Ishikawa (cell line): Measurements from ENCODE around the gene SPTAN1.

Experiments
- CEBPB ChIP-seq: IDR thresholded peaks from 2 replicates; pipeline ENCODE4 v1.6.1; 2012
- CREB1 ChIP-seq: IDR thresholded peaks from 2 replicates; pipeline ENCODE4 v1.6.1; 2012; ENCODE audit warnings: low read depth
- EGR1 ChIP-seq: IDR thresholded peaks from 2 replicates; pipeline ENCODE4 v1.6.1; 2012
- EP300 ChIP-seq: IDR thresholded peaks from 2 replicates; pipeline ENCODE4 v1.6.1; 2012; ENCODE audit warnings: borderline replicate concordance
- FOXM1 ChIP-seq: IDR thresholded peaks from 2 replicates; pipeline ENCODE4 v1.6.1; 2012; ENCODE audit warnings: low read depth, borderline replicate concordance
- MAX ChIP-seq: IDR thresholded peaks from 2 replicates; pipeline ENCODE4 v1.6.1; 2012
- NFIC ChIP-seq: IDR thresholded peaks from 2 replicates; pipeline ENCODE4 v1.6.1; 2012
- RAD21 ChIP-seq: IDR thresholded peaks from 2 replicates; pipeline ENCODE4 v1.6.1; 2012; ENCODE audit warnings: low read depth
- REST ChIP-seq: IDR thresholded peaks from 2 replicates; pipeline ENCODE4 v1.6.1; 2012; ENCODE audit warnings: low read depth, mild to moderate bottlenecking
- TAF1 ChIP-seq: IDR thresholded peaks from 2 replicates; pipeline ENCODE4 v1.6.1; 2012; ENCODE audit warnings: low read depth, mild to moderate bottlenecking
- TCF12 ChIP-seq: IDR thresholded peaks from 2 replicates; pipeline ENCODE4 v1.6.1; 2012; ENCODE audit warnings: low read depth
- TEAD4 ChIP-seq: IDR thresholded peaks from 2 replicates; pipeline ENCODE4 v1.6.1; 2012
- YY1 ChIP-seq: IDR thresholded peaks from 2 replicates; pipeline ENCODE4 v1.6.1; 2012; ENCODE audit warnings: low read depth
- ZBTB7A ChIP-seq: IDR thresholded peaks from 2 replicates; pipeline ENCODE4 v1.6.1; 2012; ENCODE audit warnings: low read depth
- TF ChIP-seq, protein P1 (sequence below): IDR thresholded peaks from 2 replicates; pipeline ENCODE4 v1.6.1; 2012

The SPTAN1 gene

GRCh38 chr9:128657344-128657704 lies 104.9 kb downstream of the SPTAN1 start:
- TF ChIP-seq CEBPB (no peak), FOXM1 (no peak), MAX (no peak), REST (no peak), ZBTB7A (no peak), YY1 (no peak), EGR1 (no peak), TAF1 (no peak), TEAD4 (no peak), EP300 (no peak)
- TF ChIP-seq, protein P1, sequence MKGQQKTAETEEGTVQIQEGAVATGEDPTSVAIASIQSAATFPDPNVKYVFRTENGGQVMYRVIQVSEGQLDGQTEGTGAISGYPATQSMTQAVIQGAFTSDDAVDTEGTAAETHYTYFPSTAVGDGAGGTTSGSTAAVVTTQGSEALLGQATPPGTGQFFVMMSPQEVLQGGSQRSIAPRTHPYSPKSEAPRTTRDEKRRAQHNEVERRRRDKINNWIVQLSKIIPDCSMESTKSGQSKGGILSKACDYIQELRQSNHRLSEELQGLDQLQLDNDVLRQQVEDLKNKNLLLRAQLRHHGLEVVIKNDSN = no peak

DNA sequence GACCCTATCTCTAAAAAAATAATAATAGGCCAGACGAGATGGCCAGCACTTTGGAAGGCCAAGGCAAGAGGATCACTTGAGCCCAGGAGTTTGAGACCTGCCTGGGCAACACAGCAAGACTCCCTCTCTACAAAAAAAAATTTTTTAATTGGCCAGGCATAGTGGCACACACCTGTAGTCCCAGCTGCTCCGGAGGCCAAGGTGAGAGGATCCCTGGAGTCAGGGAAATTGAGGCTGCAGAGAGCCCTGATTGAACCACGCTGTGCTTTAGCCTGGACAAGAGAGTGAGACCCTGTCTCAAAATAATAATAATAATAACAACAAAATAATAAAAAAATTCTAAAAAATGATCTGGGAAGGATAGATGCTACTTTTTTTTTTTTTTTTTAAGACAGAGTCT lies 105.4 kb downstream of the SPTAN1 start:
- TF ChIP-seq, protein P1 = no peak

DNA sequence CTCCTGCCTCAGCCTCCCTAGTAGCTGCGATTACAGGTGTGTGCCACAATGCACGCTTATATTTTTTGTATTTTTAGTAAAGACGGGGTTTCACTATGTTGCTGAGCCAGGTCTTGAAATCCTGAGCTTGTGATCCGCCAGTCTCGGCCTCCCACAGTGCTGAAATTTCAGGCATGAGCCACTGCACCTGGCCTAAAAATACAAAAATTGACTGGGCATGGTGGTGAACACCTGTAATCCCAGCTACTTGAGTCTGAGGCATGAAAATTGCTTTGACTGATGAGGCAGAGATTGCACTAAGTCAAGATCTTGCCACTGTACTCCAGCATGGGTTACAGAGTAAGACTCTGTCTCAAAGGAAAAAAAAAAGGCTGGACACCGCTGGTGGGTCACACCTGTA lies 117.4 kb downstream of the SPTAN1 start:
- TF ChIP-seq TCF12 (no peak), RAD21 (no peak), YY1 (no peak), TAF1 (no peak), CEBPB (no peak), NFIC (no peak), EGR1 (no peak), REST (no peak), ZBTB7A (no peak), EP300 (no peak), TEAD4 (no peak), CREB1 (no peak), MAX (no peak), FOXM1 (no peak)
- TF ChIP-seq, protein P1 = no peak

- TF ChIP-seq TAF1 = no peak
- no peak for TF ChIP-seq RAD21
- TF ChIP-seq YY1 = no peak
- TF ChIP-seq TEAD4 = no peak
- TF ChIP-seq NFIC = no peak
- TF ChIP-seq MAX = no peak
- TF ChIP-seq, protein P1 = no peak
- TF ChIP-seq TCF12 = no peak
- no peak for TF ChIP-seq CREB1
- no peak for TF ChIP-seq ZBTB7A
- no peak for TF ChIP-seq EP300
- no peak for TF ChIP-seq EGR1
- TF ChIP-seq CEBPB = no peak
- TF ChIP-seq FOXM1 = no peak
- TF ChIP-seq REST = no peak
Measured at GRCh38 chr9:128675382-128675781, 123.0 kb downstream of the SPTAN1 start.
